Measurements from ENCODE around the gene HCFC1. TPM values are rescaled to one million over a fixed set of nuclear protein-coding genes. Genes with fewer than 3 reads are reported as not detected.

Gene HCFC1
- total and polyA plus RNA-seq, 9 of the 15 experiments (the other 6 are each of a cell fraction or from before 2014, with no cell fraction given): 2.8 to 133 (median 17.1) TPM

DNA sequence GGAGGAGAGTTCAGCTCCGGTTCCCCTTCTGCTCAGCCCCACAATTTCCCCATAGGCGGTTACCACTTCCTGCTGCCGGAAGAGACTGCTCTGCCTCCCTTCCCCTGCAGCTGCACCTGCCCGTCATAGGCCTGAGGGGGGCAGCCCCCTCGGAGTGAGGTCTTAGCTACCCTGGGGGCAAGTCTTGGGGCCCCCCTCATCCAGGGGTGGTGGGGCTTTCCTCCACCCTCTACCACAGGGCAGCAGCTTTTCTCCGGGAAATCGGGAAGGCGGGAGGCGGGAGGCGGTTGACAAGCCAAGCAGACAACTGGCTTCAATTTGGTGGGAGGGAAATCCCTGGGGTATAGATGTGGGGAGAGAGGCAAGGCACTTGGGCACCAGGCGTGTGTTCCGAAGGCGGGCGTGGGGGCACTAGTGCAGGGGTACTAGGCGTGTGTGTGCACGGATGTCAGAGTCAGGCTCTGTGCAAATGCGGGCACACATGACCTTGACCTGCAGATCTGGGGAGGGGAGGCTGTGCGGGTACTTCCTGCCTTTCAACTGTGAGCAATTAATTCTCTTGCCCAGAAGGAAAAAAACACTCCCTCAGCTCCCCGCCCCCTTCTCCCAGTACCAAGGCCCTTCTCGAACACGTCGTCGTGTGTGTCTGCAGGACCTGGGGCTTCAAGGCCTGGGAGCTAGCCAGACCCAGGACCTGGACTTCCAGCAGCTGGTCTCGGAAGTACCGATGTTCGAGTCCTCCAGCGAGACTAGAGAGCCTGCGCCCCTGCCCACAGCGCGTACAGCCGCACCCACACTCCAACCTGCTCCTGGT is 44.6 kb downstream of the HCFC1 start (continued):
- TF ChIP-seq PATZ1 (CRISPR knock-in tag; IDR thresholded peaks at IDR 0.05; ENCODE audit: borderline replicate concordance): no peak
- peak; percentile 53; the same call in 1 of the 2 replicates for TF ChIP-seq BRD4 (IDR thresholded peaks at IDR 0.05)
- no peak for TF ChIP-seq ATF1 (CRISPR knock-in tag; IDR thresholded peaks at IDR 0.05)
- no peak; the same call in 1 of the 2 replicates for TF ChIP-seq ATF1 (tag; IDR thresholded peaks at IDR 0.05)
- TF ChIP-seq TAF9B (IDR thresholded peaks at IDR 0.05; ENCODE audit: partially characterized antibody): peak; percentile 20
- TF ChIP-seq, protein P1, sequence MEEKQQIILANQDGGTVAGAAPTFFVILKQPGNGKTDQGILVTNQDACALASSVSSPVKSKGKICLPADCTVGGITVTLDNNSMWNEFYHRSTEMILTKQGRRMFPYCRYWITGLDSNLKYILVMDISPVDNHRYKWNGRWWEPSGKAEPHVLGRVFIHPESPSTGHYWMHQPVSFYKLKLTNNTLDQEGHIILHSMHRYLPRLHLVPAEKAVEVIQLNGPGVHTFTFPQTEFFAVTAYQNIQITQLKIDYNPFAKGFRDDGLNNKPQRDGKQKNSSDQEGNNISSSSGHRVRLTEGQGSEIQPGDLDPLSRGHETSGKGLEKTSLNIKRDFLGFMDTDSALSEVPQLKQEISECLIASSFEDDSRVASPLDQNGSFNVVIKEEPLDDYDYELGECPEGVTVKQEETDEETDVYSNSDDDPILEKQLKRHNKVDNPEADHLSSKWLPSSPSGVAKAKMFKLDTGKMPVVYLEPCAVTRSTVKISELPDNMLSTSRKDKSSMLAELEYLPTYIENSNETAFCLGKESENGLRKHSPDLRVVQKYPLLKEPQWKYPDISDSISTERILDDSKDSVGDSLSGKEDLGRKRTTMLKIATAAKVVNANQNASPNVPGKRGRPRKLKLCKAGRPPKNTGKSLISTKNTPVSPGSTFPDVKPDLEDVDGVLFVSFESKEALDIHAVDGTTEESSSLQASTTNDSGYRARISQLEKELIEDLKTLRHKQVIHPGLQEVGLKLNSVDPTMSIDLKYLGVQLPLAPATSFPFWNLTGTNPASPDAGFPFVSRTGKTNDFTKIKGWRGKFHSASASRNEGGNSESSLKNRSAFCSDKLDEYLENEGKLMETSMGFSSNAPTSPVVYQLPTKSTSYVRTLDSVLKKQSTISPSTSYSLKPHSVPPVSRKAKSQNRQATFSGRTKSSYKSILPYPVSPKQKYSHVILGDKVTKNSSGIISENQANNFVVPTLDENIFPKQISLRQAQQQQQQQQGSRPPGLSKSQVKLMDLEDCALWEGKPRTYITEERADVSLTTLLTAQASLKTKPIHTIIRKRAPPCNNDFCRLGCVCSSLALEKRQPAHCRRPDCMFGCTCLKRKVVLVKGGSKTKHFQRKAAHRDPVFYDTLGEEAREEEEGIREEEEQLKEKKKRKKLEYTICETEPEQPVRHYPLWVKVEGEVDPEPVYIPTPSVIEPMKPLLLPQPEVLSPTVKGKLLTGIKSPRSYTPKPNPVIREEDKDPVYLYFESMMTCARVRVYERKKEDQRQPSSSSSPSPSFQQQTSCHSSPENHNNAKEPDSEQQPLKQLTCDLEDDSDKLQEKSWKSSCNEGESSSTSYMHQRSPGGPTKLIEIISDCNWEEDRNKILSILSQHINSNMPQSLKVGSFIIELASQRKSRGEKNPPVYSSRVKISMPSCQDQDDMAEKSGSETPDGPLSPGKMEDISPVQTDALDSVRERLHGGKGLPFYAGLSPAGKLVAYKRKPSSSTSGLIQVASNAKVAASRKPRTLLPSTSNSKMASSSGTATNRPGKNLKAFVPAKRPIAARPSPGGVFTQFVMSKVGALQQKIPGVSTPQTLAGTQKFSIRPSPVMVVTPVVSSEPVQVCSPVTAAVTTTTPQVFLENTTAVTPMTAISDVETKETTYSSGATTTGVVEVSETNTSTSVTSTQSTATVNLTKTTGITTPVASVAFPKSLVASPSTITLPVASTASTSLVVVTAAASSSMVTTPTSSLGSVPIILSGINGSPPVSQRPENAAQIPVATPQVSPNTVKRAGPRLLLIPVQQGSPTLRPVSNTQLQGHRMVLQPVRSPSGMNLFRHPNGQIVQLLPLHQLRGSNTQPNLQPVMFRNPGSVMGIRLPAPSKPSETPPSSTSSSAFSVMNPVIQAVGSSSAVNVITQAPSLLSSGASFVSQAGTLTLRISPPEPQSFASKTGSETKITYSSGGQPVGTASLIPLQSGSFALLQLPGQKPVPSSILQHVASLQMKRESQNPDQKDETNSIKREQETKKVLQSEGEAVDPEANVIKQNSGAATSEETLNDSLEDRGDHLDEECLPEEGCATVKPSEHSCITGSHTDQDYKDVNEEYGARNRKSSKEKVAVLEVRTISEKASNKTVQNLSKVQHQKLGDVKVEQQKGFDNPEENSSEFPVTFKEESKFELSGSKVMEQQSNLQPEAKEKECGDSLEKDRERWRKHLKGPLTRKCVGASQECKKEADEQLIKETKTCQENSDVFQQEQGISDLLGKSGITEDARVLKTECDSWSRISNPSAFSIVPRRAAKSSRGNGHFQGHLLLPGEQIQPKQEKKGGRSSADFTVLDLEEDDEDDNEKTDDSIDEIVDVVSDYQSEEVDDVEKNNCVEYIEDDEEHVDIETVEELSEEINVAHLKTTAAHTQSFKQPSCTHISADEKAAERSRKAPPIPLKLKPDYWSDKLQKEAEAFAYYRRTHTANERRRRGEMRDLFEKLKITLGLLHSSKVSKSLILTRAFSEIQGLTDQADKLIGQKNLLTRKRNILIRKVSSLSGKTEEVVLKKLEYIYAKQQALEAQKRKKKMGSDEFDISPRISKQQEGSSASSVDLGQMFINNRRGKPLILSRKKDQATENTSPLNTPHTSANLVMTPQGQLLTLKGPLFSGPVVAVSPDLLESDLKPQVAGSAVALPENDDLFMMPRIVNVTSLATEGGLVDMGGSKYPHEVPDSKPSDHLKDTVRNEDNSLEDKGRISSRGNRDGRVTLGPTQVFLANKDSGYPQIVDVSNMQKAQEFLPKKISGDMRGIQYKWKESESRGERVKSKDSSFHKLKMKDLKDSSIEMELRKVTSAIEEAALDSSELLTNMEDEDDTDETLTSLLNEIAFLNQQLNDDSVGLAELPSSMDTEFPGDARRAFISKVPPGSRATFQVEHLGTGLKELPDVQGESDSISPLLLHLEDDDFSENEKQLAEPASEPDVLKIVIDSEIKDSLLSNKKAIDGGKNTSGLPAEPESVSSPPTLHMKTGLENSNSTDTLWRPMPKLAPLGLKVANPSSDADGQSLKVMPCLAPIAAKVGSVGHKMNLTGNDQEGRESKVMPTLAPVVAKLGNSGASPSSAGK (IDR thresholded peaks at IDR 0.05): peak; percentile 49; the same call in 1 of the 2 replicates
- TF ChIP-seq, protein P2, sequence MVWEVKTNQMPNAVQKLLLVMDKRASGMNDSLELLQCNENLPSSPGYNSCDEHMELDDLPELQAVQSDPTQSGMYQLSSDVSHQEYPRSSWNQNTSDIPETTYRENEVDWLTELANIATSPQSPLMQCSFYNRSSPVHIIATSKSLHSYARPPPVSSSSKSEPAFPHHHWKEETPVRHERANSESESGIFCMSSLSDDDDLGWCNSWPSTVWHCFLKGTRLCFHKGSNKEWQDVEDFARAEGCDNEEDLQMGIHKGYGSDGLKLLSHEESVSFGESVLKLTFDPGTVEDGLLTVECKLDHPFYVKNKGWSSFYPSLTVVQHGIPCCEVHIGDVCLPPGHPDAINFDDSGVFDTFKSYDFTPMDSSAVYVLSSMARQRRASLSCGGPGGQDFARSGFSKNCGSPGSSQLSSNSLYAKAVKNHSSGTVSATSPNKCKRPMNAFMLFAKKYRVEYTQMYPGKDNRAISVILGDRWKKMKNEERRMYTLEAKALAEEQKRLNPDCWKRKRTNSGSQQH (CRISPR knock-in tag; IDR thresholded peaks at IDR 0.05): peak; percentile 52; the same call in 1 of the 2 replicates
